ENCODE measurements around the gene RABL6. TPM values are rescaled to one million over a fixed set of nuclear protein-coding genes. Genes with fewer than 3 reads are reported as not detected.

The RABL6 gene
- total RNA-seq, 1 donor from 2014 or later: 71.2 TPM

DNA sequence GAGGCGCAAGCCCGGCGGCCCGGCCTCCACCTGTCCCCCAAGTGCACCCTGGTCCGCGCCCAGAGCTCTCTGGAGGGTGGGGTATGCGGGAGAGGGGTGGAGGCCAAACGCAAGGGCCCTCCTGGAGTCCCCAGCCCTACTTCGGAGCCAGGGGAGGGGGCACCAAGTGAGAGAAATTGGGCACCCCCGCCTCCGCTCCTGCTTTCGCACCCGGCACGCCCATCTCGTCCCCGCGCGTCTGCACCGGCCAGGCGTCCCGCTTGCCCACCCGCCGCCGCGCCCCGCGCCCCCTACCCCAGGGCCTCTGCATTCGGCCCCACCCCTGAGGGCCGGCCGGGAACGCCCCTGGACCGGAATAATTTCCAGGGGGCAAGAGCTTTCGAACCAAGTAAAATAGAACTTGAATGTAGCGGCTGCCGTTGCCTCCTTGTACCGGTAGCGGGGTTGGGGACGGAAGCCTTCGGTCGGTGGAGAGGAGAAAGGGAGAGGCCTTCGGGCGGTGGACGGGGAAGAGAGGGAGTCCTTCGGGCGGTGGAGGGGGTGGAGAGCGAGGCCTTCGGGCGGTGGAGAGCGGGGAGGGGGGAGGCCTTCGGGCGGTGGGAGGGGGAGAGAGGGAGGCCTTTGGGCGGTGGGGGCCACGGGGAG is 40.8 kb downstream of the RABL6 start:
- Histone ChIP-seq H3K36me3 (no peaks in the 10 kb centered on the region), H3K9ac (peak overlapping the region; percentile 14), H3F3A (ENCODE audit: low read depth) (peaks cover 17% of the 10 kb centered on the region), H4K20me1 (ENCODE audit: low read depth) (peaks cover 18% of the 10 kb centered on the region), H3K27ac (no peak overlapping the region), H2AFZ (replicated peaks) (peak overlapping the region; percentile 33), H3K79me2 (ENCODE audit: low read depth) (peaks cover 8% of the 10 kb centered on the region), H3K4me2 (peak overlapping the region; percentile 90), H3K9me3 (ENCODE audit: low read depth) (no peaks in the 10 kb centered on the region), H3K4me1 (peaks cover 5% of the 10 kb centered on the region), H3K27me3 (peaks cover 20% of the 10 kb centered on the region), H3K4me3 (peak overlapping the region; percentile 68)
- Mint-ChIP-seq H3K27ac (peak overlapping the region; percentile 74), H3K4me3 (peak overlapping the region; percentile 94), H3K36me3 (no peaks in the 10 kb centered on the region), H3K27me3 (ENCODE audit: insufficient read depth, low read depth) (peaks cover 19% of the 10 kb centered on the region), H3K9me3 (no peaks in the 10 kb centered on the region), H3K4me1 (peaks cover 1% of the 10 kb centered on the region)
- peak; percentile 87 for DNase-seq (ENCODE audit: low spot score)
- TF ChIP-seq EZH2phosphoT487 (IDR thresholded peaks at IDR 0.05) (no peak), EZH2 (IDR thresholded peaks at IDR 0.05) (no peak)
- TF ChIP-seq, protein P1, sequence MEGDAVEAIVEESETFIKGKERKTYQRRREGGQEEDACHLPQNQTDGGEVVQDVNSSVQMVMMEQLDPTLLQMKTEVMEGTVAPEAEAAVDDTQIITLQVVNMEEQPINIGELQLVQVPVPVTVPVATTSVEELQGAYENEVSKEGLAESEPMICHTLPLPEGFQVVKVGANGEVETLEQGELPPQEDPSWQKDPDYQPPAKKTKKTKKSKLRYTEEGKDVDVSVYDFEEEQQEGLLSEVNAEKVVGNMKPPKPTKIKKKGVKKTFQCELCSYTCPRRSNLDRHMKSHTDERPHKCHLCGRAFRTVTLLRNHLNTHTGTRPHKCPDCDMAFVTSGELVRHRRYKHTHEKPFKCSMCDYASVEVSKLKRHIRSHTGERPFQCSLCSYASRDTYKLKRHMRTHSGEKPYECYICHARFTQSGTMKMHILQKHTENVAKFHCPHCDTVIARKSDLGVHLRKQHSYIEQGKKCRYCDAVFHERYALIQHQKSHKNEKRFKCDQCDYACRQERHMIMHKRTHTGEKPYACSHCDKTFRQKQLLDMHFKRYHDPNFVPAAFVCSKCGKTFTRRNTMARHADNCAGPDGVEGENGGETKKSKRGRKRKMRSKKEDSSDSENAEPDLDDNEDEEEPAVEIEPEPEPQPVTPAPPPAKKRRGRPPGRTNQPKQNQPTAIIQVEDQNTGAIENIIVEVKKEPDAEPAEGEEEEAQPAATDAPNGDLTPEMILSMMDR (IDR thresholded peaks at IDR 0.05): no peak

DNA sequence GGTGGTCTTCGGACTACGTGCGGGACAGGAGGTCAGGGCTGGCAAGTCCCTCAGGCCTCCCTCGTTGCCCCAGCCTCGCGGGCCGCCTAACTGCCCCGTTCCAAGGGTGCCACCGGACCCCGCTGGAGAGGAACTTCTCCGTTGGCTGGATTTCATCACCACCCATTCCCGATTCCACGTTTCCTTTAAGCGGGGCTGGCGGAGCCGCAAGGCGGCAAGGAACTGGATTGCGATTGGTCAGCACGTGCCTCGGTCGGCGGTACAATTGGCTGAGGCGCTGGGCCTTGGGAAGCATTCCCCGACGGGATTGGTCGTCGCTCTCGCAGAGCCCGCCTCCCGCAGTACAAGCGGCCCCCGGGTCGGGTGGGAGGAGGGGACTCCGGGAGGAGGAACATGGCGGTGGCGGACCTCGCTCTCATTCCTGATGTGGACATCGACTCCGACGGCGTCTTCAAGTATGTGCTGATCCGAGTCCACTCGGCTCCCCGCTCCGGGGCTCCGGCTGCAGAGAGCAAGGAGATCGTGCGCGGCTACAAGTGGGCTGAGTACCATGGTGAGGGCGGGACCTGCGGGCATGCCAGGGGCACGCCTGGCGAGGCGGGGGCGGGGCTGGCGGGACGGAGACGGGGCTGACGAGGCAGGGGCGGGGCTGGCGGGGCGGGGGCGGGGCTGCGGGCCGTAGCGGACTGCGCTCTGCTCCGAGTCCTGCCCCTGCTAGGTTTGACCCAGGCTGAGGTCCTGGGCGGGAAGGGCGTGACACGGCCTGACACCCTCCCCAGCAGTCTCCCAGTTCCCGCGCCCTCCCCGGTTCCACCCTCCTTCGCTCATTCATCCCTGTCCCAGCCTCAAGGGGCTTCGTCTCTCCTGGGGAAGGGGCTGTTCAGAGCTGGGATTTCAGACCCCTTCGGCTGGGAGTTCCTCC is 41.6 kb downstream of the RABL6 start, which contains the start of gene PHPT1:
Gene PHPT1, plus strand, starts transcription at position 372 of the 922 bp plus-strand sequence. Its CDS starts 22 bp downstream, at position 394.
- Histone ChIP-seq H3F3A (ENCODE audit: low read depth) (peaks cover 17% of the 10 kb centered on the region), H3K4me1 (peaks cover 5% of the 10 kb centered on the region), H3K36me3 (no peaks in the 10 kb centered on the region), H4K20me1 (ENCODE audit: low read depth) (peaks cover 18% of the 10 kb centered on the region), H3K9me3 (ENCODE audit: low read depth) (no peaks in the 10 kb centered on the region), H3K4me3 (peak within 1 kb of the TSS; percentile 68), H3K79me2 (ENCODE audit: low read depth) (peaks cover 8% of the 10 kb centered on the region), H3K27ac (no peak within 1 kb of the TSS), H3K4me2 (peak within 1 kb of the TSS; percentile 91), H2AFZ (replicated peaks) (peak within 1 kb of the TSS; percentile 97), H3K9ac (peak within 1 kb of the TSS; percentile 14), H3K27me3 (peaks cover 20% of the 10 kb centered on the region)
- Mint-ChIP-seq H3K27me3 (ENCODE audit: insufficient read depth, low read depth) (peaks cover 19% of the 10 kb centered on the region), H3K4me3 (peak within 1 kb of the TSS; percentile 94), H3K9me3 (no peaks in the 10 kb centered on the region), H3K27ac (peak within 1 kb of the TSS; percentile 74), H3K36me3 (no peaks in the 10 kb centered on the region), H3K4me1 (no peaks in the 10 kb centered on the region)
- DNase-seq (ENCODE audit: low spot score): peak; percentile 100
- TF ChIP-seq EZH2phosphoT487 (IDR thresholded peaks at IDR 0.05) (no peak), EZH2 (IDR thresholded peaks at IDR 0.05) (no peak)
- TF ChIP-seq, protein P1 (IDR thresholded peaks at IDR 0.05): no peak

DNA sequence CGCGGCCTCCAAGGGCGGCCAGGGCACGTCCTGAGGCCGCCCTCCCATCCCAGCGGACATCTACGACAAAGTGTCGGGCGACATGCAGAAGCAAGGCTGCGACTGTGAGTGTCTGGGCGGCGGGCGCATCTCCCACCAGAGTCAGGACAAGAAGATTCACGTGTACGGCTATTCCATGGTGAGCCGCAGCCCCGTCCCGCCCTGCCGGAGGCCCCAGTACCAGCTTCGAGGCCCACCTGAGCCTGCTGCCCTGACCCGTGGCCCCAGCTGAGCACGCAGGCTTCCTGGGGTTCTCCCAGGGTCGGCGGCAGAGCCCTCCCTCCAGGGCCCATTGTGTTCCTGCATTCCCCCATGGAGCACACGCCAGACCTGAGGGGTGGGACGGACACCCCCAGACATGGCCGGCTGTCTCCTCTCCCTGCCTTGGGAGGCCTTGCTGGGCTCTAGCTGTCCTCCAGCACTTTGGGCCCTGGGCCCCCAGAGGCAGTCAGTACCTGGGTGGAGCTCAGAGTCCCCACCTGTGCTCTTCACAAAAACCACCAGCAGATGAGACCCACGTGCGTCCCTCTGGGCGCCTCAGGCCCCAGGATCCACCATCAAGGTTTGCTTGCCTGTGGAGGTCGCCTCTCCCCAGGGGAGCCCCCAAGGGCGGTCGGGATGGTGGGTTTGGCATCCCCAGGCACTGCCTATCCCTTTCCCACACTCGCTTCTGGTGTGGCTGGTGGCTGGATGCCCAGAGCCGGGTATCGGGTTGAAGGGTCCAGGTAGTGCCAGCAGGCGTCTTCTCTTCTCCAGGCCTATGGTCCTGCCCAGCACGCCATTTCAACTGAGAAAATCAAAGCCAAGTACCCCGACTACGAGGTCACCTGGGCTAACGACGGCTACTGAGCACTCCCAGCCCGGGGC is 42.5 kb downstream of the RABL6 start:
- Mint-ChIP-seq H3K4me1 (no peaks in the 10 kb centered on the region), H3K4me3 (peak overlapping the region; percentile 94), H3K9me3 (no peaks in the 10 kb centered on the region), H3K27ac (peak overlapping the region; percentile 63), H3K36me3 (no peaks in the 10 kb centered on the region), H3K27me3 (ENCODE audit: insufficient read depth, low read depth) (peaks cover 18% of the 10 kb centered on the region)
- H3F3A ChIP-seq (ENCODE audit: low read depth): peaks cover 17% of the 10 kb centered on the region
- no peaks in the 10 kb centered on the region for H3K36me3 ChIP-seq
- H3K27me3 ChIP-seq: peaks cover 20% of the 10 kb centered on the region
- peak overlapping the region; percentile 91 for H3K4me2 ChIP-seq
- no peak overlapping the region for H2AFZ ChIP-seq (replicated peaks)
- no peak overlapping the region for H3K9ac ChIP-seq
- TF ChIP-seq, protein P1 (IDR thresholded peaks at IDR 0.05): no peak
- TF ChIP-seq EZH2phosphoT487 (IDR thresholded peaks at IDR 0.05) (no peak), EZH2 (IDR thresholded peaks at IDR 0.05) (no peak)
- DNase-seq (ENCODE audit: low spot score): no peak
- H3K9me3 ChIP-seq (ENCODE audit: low read depth): no peaks in the 10 kb centered on the region
- H3K79me2 ChIP-seq (ENCODE audit: low read depth): peaks cover 8% of the 10 kb centered on the region
- peaks cover 5% of the 10 kb centered on the region for H3K4me1 ChIP-seq
- H3K4me3 ChIP-seq: peak overlapping the region; percentile 68
- H4K20me1 ChIP-seq (ENCODE audit: low read depth): peaks cover 18% of the 10 kb centered on the region
- H3K27ac ChIP-seq: no peak overlapping the region

Measured in neural progenitor cell (in vitro differentiated cells).